HCT116 (cell line): ENCODE measurements around the gene CYTH2.

Experiments
- CEBPB ChIP-seq: IDR thresholded peaks from 2 replicates; pipeline ENCODE4 v1.6.1; 2012; ENCODE audit warnings: low read depth
- ELF1 ChIP-seq: IDR thresholded peaks from 2 replicates; pipeline ENCODE4 v1.6.1; 2012; ENCODE audit warnings: low read depth, borderline replicate concordance
- EZH2 ChIP-seq: fragments of 200-600 bp; sonication (generic); IDR thresholded peaks from 2 replicates; pipeline ENCODE4 v1.6.1; 2017; ENCODE audit warnings: antibody characterized with exemption, mixed run types
- EZH2phosphoT487 ChIP-seq: fragments of 200-600 bp; IDR thresholded peaks from 2 replicates; pipeline ENCODE4 v1.6.1; 2018; ENCODE audit warnings: antibody characterized with exemption, borderline replicate concordance
- POLR2A ChIP-seq: IDR thresholded peaks from 2 replicates; pipeline ENCODE4 v1.7.0; 2011; ENCODE audit warnings: borderline replicate concordance; ENCODE audit not compliant: insufficient read depth, insufficient read length; ENCODE audit errors: extremely low read depth
- POLR2AphosphoS5 ChIP-seq: IDR thresholded peaks from 2 replicates; pipeline ENCODE4 v1.6.1; 2011; ENCODE audit warnings: mild to moderate bottlenecking, low read depth, low read length, moderate library complexity
- RAD21 ChIP-seq: IDR thresholded peaks from 2 replicates; pipeline ENCODE4 v1.6.1; 2012; ENCODE audit warnings: low read depth, mild to moderate bottlenecking
- SIN3A ChIP-seq: IDR thresholded peaks from 2 replicates; pipeline ENCODE4 v1.6.1; 2012; ENCODE audit warnings: low read depth
- SRF ChIP-seq: IDR thresholded peaks from 2 replicates; pipeline ENCODE4 v1.6.1; 2012; ENCODE audit warnings: low read depth
- ZFX ChIP-seq: fragments of 450-650 bp; IDR thresholded peaks from 2 replicates; pipeline ENCODE4 v1.6.1; 2017
- TF ChIP-seq, protein P1 (sequence below), 3 experiments: fragments of 200-600 bp in 1 of 3; sonication (generic) in 1 of 3; IDR thresholded peaks in 2 of 3; conservative IDR thresholded peaks in 1 of 3; 2 replicates each; pipeline ENCODE4 v1.5.1; 2012 to 2017; ENCODE audit warnings: low read depth in 2 of 3, low read length in 2 of 3, antibody characterized with exemption in 1 of 3, borderline replicate concordance in 1 of 3, control low read depth in 1 of 3, mild to moderate bottlenecking in 1 of 3, mixed read lengths in 1 of 3, mixed run types in 1 of 3, moderate library complexity in 1 of 3; ENCODE audit not compliant: insufficient read depth in 1 of 3
- TF ChIP-seq, protein P2 (sequence below): IDR thresholded peaks from 2 replicates; pipeline ENCODE4 v1.6.1; 2011; ENCODE audit warnings: mild to moderate bottlenecking, low read length, moderate library complexity; ENCODE audit not compliant: insufficient replicate concordance; ENCODE audit errors: extremely low read depth
- TF ChIP-seq, protein P3 (sequence below): IDR thresholded peaks from 2 replicates; pipeline ENCODE4 v1.6.1; 2012

DNA sequence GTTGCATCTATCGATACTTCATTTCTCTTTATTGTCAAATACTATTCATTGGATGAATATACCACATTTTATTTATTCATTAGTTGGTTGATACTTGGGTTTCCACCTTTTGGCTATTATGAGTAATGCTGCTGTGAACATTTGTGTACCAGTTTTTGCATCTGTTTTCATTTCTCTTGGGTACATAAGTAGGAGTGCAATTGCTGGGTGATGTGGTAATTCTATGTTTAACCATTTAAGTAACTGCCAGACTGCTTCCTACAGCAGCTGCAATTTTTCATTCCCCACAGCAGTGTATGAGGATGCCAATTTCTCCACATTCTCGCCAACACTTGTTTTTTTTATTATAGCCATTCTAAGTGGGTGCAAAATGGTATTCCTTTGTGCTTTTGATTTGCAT lies 11.2 kb upstream of the CYTH2 start:
- TF ChIP-seq EZH2phosphoT487 = no peak
- TF ChIP-seq, protein P1, sequence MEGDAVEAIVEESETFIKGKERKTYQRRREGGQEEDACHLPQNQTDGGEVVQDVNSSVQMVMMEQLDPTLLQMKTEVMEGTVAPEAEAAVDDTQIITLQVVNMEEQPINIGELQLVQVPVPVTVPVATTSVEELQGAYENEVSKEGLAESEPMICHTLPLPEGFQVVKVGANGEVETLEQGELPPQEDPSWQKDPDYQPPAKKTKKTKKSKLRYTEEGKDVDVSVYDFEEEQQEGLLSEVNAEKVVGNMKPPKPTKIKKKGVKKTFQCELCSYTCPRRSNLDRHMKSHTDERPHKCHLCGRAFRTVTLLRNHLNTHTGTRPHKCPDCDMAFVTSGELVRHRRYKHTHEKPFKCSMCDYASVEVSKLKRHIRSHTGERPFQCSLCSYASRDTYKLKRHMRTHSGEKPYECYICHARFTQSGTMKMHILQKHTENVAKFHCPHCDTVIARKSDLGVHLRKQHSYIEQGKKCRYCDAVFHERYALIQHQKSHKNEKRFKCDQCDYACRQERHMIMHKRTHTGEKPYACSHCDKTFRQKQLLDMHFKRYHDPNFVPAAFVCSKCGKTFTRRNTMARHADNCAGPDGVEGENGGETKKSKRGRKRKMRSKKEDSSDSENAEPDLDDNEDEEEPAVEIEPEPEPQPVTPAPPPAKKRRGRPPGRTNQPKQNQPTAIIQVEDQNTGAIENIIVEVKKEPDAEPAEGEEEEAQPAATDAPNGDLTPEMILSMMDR (IDR thresholded peaks at IDR 0.05 in 2 of 3, conservative IDR thresholded peaks at IDR 0.05 in 1 of 3; ENCODE audit: borderline replicate concordance in 1 of 3, insufficient read depth in 1 of 3, low read depth in 2 of 3, low read length in 2 of 3) = no peak
- no peak for TF ChIP-seq EZH2
- TF ChIP-seq POLR2A = no peak
- no peak for TF ChIP-seq SRF
- no peak for TF ChIP-seq SIN3A
- TF ChIP-seq ELF1 = no peak
- TF ChIP-seq POLR2AphosphoS5 = no peak
- TF ChIP-seq, protein P2, sequence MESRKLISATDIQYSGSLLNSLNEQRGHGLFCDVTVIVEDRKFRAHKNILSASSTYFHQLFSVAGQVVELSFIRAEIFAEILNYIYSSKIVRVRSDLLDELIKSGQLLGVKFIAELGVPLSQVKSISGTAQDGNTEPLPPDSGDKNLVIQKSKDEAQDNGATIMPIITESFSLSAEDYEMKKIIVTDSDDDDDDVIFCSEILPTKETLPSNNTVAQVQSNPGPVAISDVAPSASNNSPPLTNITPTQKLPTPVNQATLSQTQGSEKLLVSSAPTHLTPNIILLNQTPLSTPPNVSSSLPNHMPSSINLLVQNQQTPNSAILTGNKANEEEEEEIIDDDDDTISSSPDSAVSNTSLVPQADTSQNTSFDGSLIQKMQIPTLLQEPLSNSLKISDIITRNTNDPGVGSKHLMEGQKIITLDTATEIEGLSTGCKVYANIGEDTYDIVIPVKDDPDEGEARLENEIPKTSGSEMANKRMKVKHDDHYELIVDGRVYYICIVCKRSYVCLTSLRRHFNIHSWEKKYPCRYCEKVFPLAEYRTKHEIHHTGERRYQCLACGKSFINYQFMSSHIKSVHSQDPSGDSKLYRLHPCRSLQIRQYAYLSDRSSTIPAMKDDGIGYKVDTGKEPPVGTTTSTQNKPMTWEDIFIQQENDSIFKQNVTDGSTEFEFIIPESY = no peak
- TF ChIP-seq CEBPB = no peak
- TF ChIP-seq ZFX = no peak
- TF ChIP-seq RAD21 = no peak
- TF ChIP-seq, protein P3, sequence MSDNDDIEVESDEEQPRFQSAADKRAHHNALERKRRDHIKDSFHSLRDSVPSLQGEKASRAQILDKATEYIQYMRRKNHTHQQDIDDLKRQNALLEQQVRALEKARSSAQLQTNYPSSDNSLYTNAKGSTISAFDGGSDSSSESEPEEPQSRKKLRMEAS = no peak
